ENCODE measurements around the gene C1orf21. TPM values are rescaled to one million over a fixed set of nuclear protein-coding genes. Genes with fewer than 3 reads are reported as not detected.

The C1orf21 gene
- polyA plus RNA-seq, 3 donors, result 0.23 to 1.1 (median 0.28) TPM

GRCh38 chr1:184469396-184469795 is 82.6 kb downstream of the C1orf21 start:
- no peak for TF ChIP-seq CTCF (IDR thresholded peaks at IDR 0.05)
- peaks cover 3 to 18% of the 10 kb centered on the region in 2 donors for H3K9me3 ChIP-seq (replicated peaks in 1 of 2; ENCODE audit: control insufficient read depth in 1 of 2, insufficient read depth in 1 of 2, low read length in 2 of 2)
- no peaks in the 10 kb centered on the region for H3K79me2 ChIP-seq (ENCODE audit: insufficient read depth, low read length)
- no peaks in the 10 kb centered on the region for H4K20me1 ChIP-seq (ENCODE audit: insufficient read depth, low read length)
- H2AFZ ChIP-seq (ENCODE audit: insufficient read depth, low read depth, low read length, poor library complexity, severe bottlenecking), result no peak overlapping the region
- no peak overlapping the region for H3K4me3 ChIP-seq (replicated peaks in 1 of 3; ENCODE audit: low read depth in 2 of 3, low read length in 3 of 3)
- no peaks in the 10 kb centered on the region for H3K27me3 ChIP-seq (ENCODE audit: control insufficient read depth in 2 of 2, insufficient read depth in 2 of 2, low read length in 2 of 2)
- intact Hi-C loops (cut with micrococcal nuclease), result no loop called here
- H3K4me1 Mint-ChIP-seq, result no peaks in the 10 kb centered on the region
- no CpG with 5 or more reads among the region's 1 CpG for WGBS (ENCODE audit: insufficient coverage)
- no peak for DNase-seq
- H3K27ac Mint-ChIP-seq, result no peak overlapping the region
- H3K27me3 Mint-ChIP-seq (ENCODE audit: low read depth in 3 of 3), result no peaks in the 10 kb centered on the region
- H3K36me3 Mint-ChIP-seq, result peaks cover 0 to 1% of the 10 kb centered on the region in 2 donors
- H3K9ac ChIP-seq (ENCODE audit: insufficient read depth, low read length, poor library complexity, severe bottlenecking), result no peak overlapping the region
- no peaks in the 10 kb centered on the region for H3K4me1 ChIP-seq (ENCODE audit: control insufficient read depth in 1 of 2, insufficient read depth in 2 of 2, low read length in 2 of 2)
- H3K36me3 ChIP-seq (replicated peaks in 1 of 2; ENCODE audit: control insufficient read depth in 1 of 2, insufficient read depth in 2 of 2, low read length in 2 of 2), result no peaks in the 10 kb centered on the region
- H3K27ac ChIP-seq (ENCODE audit: low read depth in 1 of 2, low read length in 2 of 2), result no peak overlapping the region
- no peak overlapping the region for H3K4me2 ChIP-seq (replicated peaks; ENCODE audit: extremely low read depth, low read length, poor library complexity, severe bottlenecking)
- peaks cover 7 to 21% (median 14%) of the 10 kb centered on the region in 7 donors for H3K9me3 Mint-ChIP-seq
- no peak overlapping the region for H3K4me3 Mint-ChIP-seq

GRCh38 chr1:184471686-184472085 is 84.9 kb downstream of the C1orf21 start:
- Mint-ChIP-seq H3K9me3 (peaks cover 20 to 39% (median 27%) of the 10 kb centered on the region in 7 donors), H3K4me3 (no peak overlapping the region), H3K36me3 (peaks cover 4 to 6% of the 10 kb centered on the region in 2 donors), H3K27ac (no peak overlapping the region), H3K27me3 (ENCODE audit: low read depth in 3 of 3) (no peaks in the 10 kb centered on the region), H3K4me1 (no peaks in the 10 kb centered on the region)
- Histone ChIP-seq H3K79me2 (ENCODE audit: insufficient read depth, low read length) (no peaks in the 10 kb centered on the region), H3K9ac (ENCODE audit: insufficient read depth, low read length, poor library complexity, severe bottlenecking) (no peak overlapping the region), H4K20me1 (ENCODE audit: insufficient read depth, low read length) (no peaks in the 10 kb centered on the region), H3K36me3 (replicated peaks in 1 of 2; ENCODE audit: control insufficient read depth in 1 of 2, insufficient read depth in 2 of 2, low read length in 2 of 2) (no peaks in the 10 kb centered on the region), H3K9me3 (replicated peaks in 1 of 2; ENCODE audit: control insufficient read depth in 1 of 2, insufficient read depth in 1 of 2, low read length in 2 of 2) (peaks cover 16 to 30% of the 10 kb centered on the region in 2 donors), H3K27me3 (ENCODE audit: control insufficient read depth in 2 of 2, insufficient read depth in 2 of 2, low read length in 2 of 2) (no peaks in the 10 kb centered on the region), H2AFZ (ENCODE audit: insufficient read depth, low read depth, low read length, poor library complexity, severe bottlenecking) (no peak overlapping the region), H3K4me1 (ENCODE audit: control insufficient read depth in 1 of 2, insufficient read depth in 2 of 2, low read length in 2 of 2) (no peaks in the 10 kb centered on the region), H3K27ac (ENCODE audit: low read depth in 1 of 2, low read length in 2 of 2) (no peak overlapping the region), H3K4me3 (replicated peaks in 1 of 3; ENCODE audit: low read depth in 2 of 3, low read length in 3 of 3) (no peak overlapping the region), H3K4me2 (replicated peaks; ENCODE audit: extremely low read depth, low read length, poor library complexity, severe bottlenecking) (no peak overlapping the region)
- intact Hi-C loops (cut with micrococcal nuclease), result no loop called here
- WGBS (ENCODE audit: insufficient coverage), result 100% methylated on average over 1 of the region's 5 CpGs
- TF ChIP-seq CTCF (IDR thresholded peaks at IDR 0.05), result no peak
- no peak for DNase-seq
